Measurements from ENCODE around the gene REG1B.

The REG1B gene, protein sequence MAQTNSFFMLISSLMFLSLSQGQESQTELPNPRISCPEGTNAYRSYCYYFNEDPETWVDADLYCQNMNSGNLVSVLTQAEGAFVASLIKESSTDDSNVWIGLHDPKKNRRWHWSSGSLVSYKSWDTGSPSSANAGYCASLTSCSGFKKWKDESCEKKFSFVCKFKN

GRCh38 chr2:79087785-79088364 is at the start of gene REG1B:
TSS of gene REG1B (minus strand) at chr2:79087993. CDS start at chr2:79087612, 381 bp downstream.
- no peak for DNase-seq

DNA sequence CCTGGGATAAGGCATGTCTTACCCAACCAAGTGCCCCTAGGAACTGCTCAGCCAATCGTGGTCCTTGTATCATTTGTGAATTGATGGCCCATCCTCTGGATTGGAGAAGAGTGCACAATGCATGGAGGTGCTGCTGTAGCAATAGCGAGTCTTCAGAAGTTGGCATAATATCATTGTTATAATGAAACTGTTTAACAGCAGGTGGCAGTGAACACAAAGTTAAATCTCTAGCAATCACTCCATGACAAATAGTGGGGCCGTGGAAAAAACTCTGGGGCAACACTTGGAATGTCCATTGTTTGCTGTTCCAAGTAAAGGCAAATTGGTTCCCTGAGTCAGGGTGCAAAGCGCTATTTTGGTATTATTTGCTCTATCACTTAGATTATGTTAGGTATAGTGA is 43.9 kb upstream of the REG1B start:
- DNase-seq, result no peak

DNA sequence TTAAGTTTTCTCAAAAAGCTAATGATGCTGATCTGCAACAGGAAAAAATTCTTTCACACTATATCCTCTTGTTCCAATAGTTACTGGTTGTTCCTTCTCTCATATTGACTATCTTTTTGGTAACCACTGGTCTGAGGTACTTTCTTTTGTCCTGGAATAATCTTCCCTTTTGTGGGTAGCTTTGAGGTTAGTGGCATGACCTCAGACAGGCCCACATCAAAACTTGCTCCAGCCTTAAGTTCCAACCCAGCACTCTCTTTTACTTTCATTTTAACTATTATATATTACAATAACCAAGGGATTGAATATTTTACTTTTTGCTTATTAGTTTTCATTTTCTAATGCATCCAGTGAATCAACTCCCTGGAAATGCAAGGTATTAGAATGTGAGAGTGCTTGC is 42.0 kb upstream of the REG1B start:
- DNase-seq, result no peak

DNA sequence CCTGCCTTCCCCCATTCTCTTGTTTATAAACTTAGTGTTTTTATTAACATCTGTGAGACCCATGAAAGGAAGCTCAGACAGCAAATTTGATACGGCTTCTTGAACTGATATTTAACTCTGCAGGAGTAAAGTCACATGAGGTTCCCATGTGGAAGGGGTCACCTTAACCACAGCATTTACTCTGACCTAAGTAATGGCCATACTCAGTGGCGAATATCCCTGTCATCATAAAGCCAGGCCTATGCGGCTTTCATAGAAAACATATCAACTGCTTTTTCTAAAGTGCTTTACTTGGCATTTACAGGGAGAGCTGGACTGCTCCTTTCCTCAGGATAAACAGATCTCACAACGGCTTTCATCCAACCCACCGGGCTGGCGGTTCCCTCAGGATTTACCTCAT is 41.5 kb upstream of the REG1B start:
- DNase-seq, result no peak

DNA sequence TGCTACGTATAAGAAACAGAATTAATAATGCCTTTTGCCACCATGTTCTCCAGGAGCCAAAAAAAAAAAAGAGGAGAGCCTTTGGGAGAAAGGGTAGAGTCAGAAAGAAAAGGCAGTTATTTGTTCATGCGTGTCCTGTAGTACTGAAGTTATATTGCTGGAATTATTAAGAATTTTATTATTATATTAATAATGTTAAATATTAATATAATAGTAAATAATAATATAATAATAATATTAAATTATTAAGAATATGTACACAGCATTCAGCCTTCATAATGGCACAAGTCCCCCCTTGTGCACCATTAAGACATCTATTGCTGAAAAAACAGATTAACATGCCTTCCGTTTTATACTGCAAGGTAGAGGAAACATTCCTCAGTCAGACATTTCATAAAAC is 40.6 kb upstream of the REG1B start:
- DNase-seq, result no peak

DNA sequence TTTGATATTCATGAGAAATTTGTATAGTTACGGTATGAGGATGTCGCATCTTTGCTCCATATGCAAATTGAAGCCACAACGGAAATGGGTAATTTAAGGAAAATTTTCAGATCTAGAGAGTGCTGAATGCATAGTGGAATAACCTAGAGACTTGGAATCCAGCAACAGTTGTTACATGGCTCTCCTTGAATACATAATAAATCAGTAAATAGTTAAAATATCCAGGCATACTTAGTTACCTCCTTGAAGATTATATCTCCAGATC is 37.9 kb upstream of the REG1B start:
- DNase-seq, result no peak

DNA sequence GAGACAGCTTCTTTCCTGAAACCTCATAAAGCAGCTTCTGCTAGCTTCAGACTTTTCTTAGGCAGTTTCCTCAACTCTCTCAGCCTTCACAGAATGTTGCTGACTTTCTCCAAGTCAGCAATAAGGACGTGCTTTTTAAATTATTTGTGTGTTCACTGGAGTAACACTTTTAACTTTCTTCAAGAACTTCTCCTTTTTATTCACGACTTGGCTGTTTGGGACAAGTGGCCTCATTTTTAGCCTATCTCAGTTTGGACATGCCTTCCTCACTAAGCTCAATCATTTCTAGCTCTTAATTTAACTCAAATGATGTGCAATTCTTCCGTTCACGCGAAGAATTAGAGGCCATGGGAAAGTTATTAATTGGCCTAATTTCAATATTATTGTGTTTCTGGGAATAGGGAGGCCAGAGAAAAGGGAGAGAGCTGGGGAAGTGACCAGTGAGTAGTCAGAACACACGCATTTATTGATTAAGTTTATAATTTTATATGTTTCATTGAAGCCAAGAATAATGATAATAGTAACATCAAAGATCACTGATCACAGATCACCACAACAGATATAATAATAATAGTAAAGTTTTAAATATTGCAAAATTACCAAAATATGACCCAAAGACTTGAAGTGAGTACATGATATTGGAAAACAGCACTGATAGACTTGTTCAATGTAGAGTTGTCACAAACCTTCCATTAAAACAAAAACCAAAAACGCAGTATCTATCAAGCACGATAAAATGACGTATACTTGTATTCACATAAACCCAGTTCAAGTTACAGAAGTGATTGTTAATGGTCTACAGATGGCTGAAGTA is 37.3 kb upstream of the REG1B start:
- DNase-seq, result no peak

- no peak for DNase-seq
Observed at GRCh38 chr2:79122676-79123075, 34.9 kb upstream of the REG1B start.

GRCh38 chr2:79120194-79120713 is 32.5 kb upstream of the REG1B start, which contains the start of gene REG1A:
TSS of gene REG1A (plus strand) at chr2:79120488. CDS start at chr2:79120862, 374 bp downstream.
- no peak for DNase-seq

- DNase-seq, result no peak
Observed at GRCh38 chr2:79116997-79117928, 29.5 kb upstream of the REG1B start.

GRCh38 chr2:79114797-79115494 is 27.2 kb upstream of the REG1B start:
- DNase-seq, result no peak

DNA sequence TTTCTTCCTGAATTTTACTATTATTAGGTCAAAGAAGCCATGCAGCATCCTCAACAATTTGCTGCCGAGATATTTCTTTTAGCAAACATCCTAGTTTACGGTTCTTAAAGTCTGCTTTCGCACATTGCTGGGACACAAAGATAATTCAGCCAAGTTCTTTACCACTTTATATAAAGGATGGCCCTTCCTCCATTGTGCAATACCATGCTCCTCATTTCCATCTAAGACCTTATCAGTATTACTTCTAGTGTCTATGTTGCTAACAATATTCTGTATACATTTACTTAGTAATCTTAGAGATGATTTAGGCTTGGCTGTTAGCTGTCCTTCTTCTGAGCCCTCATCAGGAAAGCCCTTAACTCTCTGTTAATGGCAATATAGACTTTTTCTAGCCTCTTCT is 24.5 kb upstream of the REG1B start:
- no peak for DNase-seq

DNA sequence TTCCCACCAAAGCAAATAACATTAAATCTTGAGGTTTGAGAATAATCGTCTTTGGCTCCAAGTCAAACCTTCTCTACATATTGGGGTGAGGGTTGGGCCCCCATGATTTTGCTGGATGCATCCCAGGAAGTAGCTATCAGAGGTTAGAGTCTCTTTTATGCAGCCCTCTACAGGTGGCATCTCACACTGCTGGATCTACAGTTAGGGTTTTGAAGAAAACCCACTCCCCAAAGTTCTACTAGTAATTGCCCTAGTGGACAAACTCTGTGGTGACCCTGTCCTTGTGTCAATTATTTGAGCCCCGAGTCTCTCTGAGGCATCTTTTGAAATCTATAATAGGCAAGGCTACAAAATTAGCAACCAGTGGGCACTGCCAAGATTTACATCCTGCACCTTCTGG is 17.5 kb upstream of the REG1B start:
- no peak for DNase-seq

GRCh38 chr2:79103214-79103613 is 15.4 kb upstream of the REG1B start:
- no peak for DNase-seq

DNA sequence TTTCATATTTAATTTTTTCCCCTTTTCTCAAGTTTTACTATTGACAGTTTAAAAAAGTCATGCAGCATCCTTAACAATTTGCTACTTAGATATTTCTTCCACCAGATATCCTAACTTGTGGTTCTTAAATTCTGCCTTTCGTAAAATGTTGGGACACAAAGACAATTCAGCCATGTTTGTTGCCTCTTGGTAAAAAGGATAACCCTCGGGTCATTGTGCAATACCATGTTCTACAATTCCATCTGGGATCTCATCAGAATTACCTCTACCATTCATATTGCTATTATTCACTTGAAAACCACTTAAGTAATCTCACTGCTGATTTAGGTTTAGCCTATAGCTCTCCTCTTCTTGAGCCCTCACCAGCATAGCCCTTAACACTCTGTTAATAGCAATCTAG is 13.2 kb upstream of the REG1B start:
- no peak for DNase-seq

GRCh38 chr2:79100285-79100684 is 12.5 kb upstream of the REG1B start:
- DNase-seq, result no peak

DNA sequence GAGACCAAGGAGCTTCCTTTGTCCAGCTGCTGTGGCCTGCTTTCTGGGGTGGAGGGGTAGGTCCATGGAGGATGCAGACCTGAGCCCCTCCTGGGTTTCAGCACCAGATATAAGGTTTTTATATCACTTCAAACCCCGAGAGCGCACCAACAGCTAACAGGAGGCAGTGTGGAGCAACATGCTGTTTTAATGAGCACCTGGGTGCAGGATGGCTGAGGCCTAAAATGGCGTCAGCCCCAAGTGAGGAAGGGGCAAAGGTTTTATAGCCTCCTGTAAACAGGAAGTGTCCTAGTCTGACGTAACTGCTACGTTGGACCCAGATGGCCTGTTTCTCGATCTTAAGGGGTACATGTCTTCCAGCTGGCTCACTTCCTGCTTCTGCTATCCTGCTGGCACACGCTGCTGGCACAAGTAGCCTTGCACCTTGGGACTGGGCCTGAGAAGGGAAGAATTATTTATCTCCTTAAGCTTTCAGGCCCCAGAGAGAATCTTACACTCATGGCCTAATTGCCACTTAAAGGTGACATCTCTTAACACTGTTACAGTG is 11.4 kb upstream of the REG1B start:
- DNase-seq, result no peak

DNA sequence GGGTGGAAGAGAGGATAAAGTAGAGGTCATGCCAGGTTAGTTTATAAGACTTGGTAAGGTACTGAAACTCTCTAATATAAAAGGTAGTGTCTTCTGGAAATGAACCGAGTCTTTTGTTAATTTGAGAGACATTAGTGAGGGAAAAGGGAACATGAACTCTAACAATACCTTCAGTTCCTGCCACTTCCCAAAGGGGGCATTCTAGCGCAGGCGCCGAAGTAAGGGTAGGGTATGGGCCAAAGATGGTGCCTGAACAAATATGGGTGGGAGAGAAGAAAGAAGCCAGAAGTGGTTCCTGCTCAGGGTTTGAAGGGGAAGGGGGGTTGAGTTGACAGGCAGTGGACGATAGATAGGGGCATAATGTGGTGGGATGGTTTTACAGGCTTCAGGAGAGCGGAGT is 10.1 kb upstream of the REG1B start:
- DNase-seq, result no peak

DNA sequence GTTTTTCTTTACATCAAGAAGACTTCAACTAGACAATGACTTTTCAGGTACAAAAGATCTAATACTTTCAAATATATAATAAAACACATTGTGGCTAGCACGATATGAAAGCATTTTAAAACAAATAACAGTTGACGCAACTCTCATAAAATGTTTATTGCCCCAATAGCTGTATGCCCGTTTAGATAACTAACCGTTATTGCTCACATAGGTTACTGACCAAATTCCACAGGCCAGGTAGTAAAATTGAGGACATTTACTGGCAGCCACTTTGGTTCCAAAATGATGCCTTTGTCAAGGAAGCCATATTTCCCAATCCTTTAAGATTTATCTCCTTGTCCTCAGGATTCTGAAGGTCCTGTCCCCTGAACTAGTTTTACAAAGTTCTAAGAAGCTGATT is 2.9 kb upstream of the REG1B start:
- no peak for DNase-seq

DNA sequence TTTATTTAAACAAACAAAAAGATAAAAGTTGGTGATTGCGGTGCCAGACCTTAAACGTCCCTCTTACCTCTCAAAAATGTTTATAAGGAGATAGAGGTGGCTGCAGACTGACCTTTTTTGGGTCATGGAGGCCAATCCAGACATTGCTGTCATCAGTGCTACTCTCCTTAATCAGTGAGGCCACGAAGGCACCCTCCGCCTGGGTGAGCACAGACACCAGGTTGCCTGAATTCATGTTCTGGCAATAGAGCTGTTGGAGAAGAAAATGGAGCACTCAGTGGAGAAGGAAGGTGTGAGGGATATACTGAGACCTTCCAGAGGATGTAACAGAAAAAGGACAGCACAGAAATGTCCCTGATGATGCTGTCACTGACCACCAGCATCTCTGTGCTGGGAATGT is 1.5 kb downstream of the REG1B start:
- DNase-seq, result no peak

DNA sequence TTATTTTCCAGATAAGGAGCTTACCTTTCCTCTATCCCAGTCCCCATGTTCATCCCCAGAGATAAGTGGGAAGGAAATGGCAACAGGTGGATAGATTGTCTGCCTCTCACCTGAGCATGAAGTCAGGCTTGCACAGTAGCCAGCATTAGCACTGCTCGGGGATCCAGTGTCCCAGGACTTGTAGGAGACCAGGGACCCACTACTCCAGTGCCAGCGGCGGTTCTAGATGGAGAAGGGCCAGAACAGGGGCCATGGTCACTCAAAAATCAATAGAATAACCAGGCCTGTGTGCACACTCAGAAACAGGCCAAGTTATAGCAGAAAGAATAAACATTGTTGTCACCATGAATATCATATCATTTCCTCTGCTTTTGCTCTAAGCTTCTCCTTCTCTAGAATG is 2.4 kb downstream of the REG1B start:
- DNase-seq, result no peak

Data from amygdala (tissue), 56 donors.